HG03432 (cell line): ENCODE data around the gene SF3B2.
"Not testable (repeated sequence)": the region's sequence is repeated elsewhere in the genome, so short reads cannot be mapped to it uniquely, and the experiment has no call there.

Experiments
- ATAC-seq: cut with Tn5 transposase; IDR thresholded peaks from one replicate; pipeline ENCODE4 v1.9.1; 2021; ENCODE audit warnings: mild to moderate bottlenecking, moderate library complexity; ENCODE audit not compliant: unreplicated experiment

The SF3B2 gene

DNA sequence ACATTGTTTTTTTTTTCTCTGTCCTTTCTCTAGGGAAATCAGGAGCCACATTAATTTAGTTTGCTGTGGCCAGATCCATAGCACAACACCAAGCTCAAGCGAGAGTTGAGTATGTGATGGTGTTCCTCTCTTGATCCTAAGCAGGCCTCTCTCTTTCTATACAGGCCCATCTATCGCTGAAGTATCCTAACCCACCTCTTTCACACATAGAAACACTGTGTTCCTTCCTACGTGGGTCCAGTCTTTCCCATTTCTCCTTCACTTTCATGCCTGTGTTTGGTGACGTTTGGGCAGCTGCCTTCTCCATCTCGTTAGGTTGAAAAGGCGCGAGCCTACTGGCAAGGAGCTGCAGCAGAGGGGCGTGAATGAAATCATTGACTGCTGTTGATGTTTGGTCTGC, 20.4 kb downstream of the SF3B2 start:
- ATAC-seq, result no peak

DNA sequence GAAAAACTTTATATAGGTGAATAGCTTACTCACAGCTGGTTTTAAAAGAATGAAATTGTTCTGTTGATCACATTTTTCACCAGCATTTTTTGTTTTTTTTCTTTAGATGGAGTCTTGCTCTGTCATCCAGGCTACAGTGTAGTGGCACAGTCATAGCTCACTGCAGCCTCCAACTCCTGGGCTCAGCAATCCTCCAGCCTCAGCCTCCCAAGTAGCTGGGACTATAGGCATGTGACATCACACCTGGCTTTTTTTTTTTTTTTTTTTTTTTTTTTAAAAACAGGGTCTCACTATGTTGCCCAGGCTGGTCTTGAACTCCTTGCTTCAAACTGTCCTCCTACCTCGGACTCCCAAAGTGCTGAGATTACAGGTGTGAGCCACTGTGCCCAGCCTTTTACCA, 21.5 kb downstream of the SF3B2 start:
- no peak for ATAC-seq

- no peak for ATAC-seq
Observed at GRCh38 chr11:66075273-66075672, 23.1 kb downstream of the SF3B2 start.

DNA sequence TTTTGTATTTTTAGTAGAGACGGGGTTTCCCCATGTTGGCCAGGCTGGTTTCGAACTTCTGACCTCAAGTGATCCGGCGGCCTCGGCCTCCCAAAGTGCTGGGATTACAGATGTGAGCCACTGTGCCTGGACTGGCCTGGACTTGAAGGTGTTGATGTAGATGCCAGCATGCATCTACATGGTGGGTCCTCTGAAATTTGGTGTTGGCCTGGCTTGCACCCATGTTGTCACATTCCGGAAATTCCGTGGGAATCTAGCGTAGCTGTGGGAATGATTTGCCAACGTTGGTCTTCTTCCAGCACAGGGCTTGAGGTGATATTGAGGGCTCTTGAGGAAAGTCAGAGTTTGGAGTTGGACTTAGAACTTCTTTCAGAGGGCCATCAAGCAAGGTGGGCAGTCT, 24.4 kb downstream of the SF3B2 start:
- no peak for ATAC-seq

GRCh38 chr11:66077927-66078326, 25.8 kb downstream of the SF3B2 start:
- no peak for ATAC-seq

- ATAC-seq, result not testable (repeated sequence)
Observed at GRCh38 chr11:66078949-66079348, 26.8 kb downstream of the SF3B2 start.

GRCh38 chr11:66080055-66080817, 28.1 kb downstream of the SF3B2 start:
- no peak for ATAC-seq

DNA sequence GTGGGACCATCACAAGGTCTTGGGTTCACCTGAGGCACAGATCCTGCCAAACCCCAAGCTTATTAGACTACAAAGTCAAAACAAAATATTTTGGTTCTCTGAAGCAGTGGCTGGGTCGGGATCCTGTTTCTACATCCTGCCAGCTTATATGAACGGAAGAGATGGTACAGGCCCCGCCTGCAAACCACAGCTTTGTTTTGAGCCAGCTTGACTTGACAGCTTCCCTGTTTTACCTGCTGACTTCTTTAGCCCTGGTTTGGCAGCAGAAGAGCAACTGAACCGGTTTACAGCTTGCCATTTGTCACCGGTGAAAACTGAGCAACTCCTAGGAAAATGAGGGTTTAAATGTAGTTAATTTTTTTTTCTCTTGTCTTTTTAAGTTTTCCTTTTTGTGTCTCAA, 29.3 kb downstream of the SF3B2 start:
- no peak for ATAC-seq

DNA sequence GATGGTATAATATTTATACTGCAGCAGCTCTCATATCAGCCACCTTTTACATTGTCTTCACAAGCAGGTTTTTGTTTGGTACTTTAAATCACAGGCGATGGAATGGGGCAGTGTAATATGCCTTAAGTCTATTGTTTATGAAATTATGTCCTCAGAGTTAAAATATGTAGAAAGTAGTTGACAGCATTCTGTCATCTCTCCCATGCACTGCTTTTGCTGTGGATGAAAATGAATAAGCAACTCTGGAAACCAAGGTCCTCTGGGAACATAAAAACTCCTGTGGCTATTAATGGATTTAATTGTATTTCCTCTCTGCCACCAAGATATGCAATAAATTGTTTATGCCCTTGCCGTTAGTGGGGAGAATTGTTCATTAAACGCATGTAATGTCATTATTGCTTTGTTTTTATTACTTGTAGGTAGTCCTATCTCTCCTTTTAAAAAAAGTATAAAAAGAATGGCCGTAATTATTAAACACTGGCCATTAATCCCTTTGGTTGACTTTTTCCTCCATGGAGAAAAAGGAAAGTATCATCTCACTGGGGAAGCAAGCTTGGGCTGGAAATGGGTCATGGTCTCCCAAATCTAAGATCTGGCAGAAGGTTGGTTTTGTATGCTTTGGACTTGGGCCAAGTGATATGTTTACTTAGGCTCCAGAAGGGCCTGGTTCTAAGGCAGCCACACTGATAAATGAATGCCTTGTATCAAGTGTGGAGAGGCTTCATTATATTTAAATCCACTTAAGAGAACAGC, 31.0 kb downstream of the SF3B2 start:
- no peak for ATAC-seq

DNA sequence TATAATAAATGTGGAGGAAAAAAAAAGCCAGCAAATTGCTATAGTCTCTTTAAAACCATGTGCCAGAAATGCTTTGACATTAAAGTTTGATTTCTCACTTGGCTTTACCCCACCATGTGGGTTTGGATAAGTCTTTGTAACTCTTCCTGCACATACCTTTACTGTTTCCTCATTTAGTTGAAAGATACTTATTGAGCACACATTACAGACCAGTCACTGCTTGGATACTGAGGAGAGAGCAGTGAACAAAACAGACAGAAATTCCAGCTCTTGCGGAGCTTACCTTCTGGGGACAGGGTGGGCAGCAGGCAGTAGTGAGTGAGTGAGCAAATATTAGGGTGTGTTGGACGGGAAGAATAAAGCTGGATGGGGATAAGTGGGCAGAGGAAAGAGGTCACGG, 31.6 kb downstream of the SF3B2 start:
- ATAC-seq, result no peak

- no peak for ATAC-seq
Observed at GRCh38 chr11:66084821-66085475, 32.8 kb downstream of the SF3B2 start.

- ATAC-seq, result no peak
Observed at GRCh38 chr11:66087148-66087908, 35.2 kb downstream of the SF3B2 start.

GRCh38 chr11:66089067-66089466, 36.9 kb downstream of the SF3B2 start:
- no peak for ATAC-seq

- no peak for ATAC-seq
Observed at GRCh38 chr11:66090288-66090687, 38.1 kb downstream of the SF3B2 start.

DNA sequence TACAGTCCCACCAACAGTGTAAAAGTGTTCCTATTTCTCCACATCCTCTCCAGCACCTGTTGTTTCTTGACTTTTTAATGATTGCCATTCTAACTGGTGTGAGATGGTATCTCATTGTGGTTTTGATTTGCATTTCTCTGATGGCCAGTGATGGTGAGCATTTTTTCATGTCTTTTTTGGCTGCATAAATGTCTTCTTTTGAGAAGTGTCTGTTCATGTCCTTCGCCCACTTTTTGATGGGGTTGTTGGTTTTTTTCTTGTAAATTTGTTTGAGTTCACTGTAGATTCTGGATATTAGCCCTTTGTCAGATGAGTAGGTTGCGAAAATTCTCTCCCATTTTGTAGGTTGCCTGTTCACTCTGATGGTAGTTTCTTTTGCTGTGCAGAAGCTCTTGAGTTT, 40.0 kb downstream of the SF3B2 start:
- ATAC-seq, result not testable (repeated sequence)

GRCh38 chr11:66099746-66100145, 47.6 kb downstream of the SF3B2 start:
- ATAC-seq, result not testable (repeated sequence)

DNA sequence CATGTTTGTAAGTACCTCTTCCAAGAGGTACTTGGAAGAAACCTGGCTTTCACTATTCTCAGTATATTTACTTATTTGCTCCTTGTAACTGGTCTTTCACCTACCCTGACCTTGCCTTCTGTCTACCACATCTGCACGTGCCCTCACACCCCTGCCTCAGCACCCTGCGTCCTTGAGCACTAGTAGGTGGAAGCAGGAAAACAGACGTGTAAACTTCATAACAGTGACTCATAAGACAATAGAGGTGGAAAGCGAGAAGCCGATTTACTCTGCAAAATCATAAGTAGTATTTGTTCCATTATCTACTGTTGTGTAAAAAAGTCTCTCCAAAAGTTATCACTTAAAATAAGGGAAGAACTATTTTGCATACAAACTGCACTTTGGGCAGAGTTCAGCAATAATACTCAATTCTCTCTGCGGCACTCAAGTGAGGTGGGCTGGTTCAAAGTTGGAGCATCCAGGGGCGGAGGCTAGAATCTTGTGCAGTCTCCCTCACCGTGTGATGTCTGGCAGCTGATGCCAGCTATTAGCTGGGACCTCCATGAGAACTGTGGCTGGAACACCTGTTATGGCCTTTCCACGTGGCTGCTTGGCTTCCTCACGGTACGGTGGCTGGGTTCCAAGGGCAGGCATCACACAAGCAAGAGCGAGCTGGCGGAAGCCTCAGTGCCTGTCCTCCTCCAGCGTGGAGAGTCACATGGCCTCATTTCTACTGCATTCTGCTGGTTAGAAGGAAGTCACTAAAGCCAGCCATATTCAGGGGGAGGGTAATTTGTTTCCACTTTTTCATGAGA, 48.3 kb downstream of the SF3B2 start:
- peak; percentile 67 for ATAC-seq

GRCh38 chr11:66101066-66101464, 48.9 kb downstream of the SF3B2 start:
- no peak for ATAC-seq

DNA sequence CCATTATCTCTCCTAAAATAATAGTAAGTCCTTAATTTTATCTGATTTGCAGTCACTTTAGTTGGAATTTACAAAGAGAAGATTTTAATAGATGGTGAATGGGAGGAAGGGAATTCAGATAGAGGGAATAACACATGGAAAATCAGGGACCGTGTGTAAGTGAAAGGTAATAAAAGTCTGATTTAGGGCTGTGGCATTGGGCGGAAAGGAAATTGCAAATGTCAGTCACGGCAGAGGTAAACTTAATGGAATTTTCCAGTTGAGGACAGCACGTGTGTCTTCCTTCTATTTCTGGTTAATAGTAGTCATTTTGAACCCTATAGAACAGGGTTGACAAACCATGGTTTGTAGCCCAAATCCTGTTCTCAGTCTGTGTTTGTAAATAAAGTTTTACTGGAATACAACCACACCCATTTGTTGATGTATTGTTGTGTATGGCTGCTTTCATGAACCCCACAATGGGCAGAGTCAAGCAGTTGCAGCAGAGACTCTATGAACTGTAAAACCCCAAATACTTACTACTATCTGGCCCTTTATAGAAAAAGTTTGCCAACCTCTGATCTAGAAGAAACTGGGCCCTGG, 52.0 kb downstream of the SF3B2 start:
- no peak for ATAC-seq
